ENCODE data around the gene UBAC2. TPM values are rescaled to one million over a fixed set of nuclear protein-coding genes. Genes with fewer than 3 reads are reported as not detected.

UBAC2 gene
- total and polyA plus RNA-seq, 4 donors, result 32.9 to 42.3 (median 35.3) TPM

DNA sequence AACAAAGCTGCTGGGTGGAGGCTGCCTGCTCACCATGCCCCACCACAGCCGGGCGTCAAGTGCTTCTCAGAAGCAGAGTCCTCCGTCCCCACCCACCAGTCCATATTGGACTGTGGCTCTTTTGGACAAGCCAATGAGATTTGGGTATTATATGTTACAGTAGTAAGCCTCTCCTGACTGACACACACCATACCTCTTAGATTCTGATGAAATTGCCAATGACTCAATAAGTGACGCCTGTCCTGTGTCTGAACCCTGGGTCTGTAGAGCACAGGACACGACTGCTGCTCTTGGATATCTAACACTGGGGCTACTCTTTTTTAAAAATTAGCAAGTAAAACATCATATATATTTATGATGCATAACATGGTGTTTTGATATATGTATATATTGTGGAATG lies 44.8 kb upstream of the UBAC2 start:
- H3K9ac ChIP-seq (ENCODE audit: low read depth in 1 of 2, low read length in 2 of 2), result no peak overlapping the region
- no peak overlapping the region for H3K4me3 ChIP-seq (ENCODE audit: low read depth in 1 of 3, low read length in 3 of 3)
- TF ChIP-seq FOXA1 (IDR thresholded peaks at IDR 0.05) (no peak), YY1 (IDR thresholded peaks at IDR 0.05) (no peak), TAF1 (conservative IDR thresholded peaks at IDR 0.05) (no peak), FOXA2 (IDR thresholded peaks at IDR 0.05) (no peak), RXRA (IDR thresholded peaks at IDR 0.05) (no peak), EGR1 (IDR thresholded peaks at IDR 0.05; ENCODE audit: low read depth in 2 of 2) (no peak), RAD21 (IDR thresholded peaks at IDR 0.05) (no peak), GABPA (IDR thresholded peaks at IDR 0.05 in 1 of 2, conservative IDR thresholded peaks at IDR 0.05 in 1 of 2) (no peak), HNF4A (conservative IDR thresholded peaks at IDR 0.05) (no peak), JUND (IDR thresholded peaks at IDR 0.05) (no peak), SP1 (IDR thresholded peaks at IDR 0.05) (no peak), HNF4G (IDR thresholded peaks at IDR 0.05) (no peak), NR2F2 (IDR thresholded peaks at IDR 0.05) (no peak)
- TF ChIP-seq, protein P1, sequence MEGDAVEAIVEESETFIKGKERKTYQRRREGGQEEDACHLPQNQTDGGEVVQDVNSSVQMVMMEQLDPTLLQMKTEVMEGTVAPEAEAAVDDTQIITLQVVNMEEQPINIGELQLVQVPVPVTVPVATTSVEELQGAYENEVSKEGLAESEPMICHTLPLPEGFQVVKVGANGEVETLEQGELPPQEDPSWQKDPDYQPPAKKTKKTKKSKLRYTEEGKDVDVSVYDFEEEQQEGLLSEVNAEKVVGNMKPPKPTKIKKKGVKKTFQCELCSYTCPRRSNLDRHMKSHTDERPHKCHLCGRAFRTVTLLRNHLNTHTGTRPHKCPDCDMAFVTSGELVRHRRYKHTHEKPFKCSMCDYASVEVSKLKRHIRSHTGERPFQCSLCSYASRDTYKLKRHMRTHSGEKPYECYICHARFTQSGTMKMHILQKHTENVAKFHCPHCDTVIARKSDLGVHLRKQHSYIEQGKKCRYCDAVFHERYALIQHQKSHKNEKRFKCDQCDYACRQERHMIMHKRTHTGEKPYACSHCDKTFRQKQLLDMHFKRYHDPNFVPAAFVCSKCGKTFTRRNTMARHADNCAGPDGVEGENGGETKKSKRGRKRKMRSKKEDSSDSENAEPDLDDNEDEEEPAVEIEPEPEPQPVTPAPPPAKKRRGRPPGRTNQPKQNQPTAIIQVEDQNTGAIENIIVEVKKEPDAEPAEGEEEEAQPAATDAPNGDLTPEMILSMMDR (IDR thresholded peaks at IDR 0.05; ENCODE audit: low read depth, low read length, missing input control), result no peak
- TF ChIP-seq, protein P2, sequence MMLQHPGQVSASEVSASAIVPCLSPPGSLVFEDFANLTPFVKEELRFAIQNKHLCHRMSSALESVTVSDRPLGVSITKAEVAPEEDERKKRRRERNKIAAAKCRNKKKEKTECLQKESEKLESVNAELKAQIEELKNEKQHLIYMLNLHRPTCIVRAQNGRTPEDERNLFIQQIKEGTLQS (IDR thresholded peaks at IDR 0.05), result no peak
- TF ChIP-seq, protein P3, sequence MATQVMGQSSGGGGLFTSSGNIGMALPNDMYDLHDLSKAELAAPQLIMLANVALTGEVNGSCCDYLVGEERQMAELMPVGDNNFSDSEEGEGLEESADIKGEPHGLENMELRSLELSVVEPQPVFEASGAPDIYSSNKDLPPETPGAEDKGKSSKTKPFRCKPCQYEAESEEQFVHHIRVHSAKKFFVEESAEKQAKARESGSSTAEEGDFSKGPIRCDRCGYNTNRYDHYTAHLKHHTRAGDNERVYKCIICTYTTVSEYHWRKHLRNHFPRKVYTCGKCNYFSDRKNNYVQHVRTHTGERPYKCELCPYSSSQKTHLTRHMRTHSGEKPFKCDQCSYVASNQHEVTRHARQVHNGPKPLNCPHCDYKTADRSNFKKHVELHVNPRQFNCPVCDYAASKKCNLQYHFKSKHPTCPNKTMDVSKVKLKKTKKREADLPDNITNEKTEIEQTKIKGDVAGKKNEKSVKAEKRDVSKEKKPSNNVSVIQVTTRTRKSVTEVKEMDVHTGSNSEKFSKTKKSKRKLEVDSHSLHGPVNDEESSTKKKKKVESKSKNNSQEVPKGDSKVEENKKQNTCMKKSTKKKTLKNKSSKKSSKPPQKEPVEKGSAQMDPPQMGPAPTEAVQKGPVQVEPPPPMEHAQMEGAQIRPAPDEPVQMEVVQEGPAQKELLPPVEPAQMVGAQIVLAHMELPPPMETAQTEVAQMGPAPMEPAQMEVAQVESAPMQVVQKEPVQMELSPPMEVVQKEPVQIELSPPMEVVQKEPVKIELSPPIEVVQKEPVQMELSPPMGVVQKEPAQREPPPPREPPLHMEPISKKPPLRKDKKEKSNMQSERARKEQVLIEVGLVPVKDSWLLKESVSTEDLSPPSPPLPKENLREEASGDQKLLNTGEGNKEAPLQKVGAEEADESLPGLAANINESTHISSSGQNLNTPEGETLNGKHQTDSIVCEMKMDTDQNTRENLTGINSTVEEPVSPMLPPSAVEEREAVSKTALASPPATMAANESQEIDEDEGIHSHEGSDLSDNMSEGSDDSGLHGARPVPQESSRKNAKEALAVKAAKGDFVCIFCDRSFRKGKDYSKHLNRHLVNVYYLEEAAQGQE (IDR thresholded peaks at IDR 0.05), result no peak
- TF ChIP-seq, protein P4, sequence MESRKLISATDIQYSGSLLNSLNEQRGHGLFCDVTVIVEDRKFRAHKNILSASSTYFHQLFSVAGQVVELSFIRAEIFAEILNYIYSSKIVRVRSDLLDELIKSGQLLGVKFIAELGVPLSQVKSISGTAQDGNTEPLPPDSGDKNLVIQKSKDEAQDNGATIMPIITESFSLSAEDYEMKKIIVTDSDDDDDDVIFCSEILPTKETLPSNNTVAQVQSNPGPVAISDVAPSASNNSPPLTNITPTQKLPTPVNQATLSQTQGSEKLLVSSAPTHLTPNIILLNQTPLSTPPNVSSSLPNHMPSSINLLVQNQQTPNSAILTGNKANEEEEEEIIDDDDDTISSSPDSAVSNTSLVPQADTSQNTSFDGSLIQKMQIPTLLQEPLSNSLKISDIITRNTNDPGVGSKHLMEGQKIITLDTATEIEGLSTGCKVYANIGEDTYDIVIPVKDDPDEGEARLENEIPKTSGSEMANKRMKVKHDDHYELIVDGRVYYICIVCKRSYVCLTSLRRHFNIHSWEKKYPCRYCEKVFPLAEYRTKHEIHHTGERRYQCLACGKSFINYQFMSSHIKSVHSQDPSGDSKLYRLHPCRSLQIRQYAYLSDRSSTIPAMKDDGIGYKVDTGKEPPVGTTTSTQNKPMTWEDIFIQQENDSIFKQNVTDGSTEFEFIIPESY (IDR thresholded peaks at IDR 0.05), result no peak
- TF ChIP-seq, protein P5, sequence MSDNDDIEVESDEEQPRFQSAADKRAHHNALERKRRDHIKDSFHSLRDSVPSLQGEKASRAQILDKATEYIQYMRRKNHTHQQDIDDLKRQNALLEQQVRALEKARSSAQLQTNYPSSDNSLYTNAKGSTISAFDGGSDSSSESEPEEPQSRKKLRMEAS (IDR thresholded peaks at IDR 0.05), result no peak
- no peak for DNase-seq (ENCODE audit: low spot score)
- no peaks in the 10 kb centered on the region for H3K36me3 ChIP-seq (ENCODE audit: control insufficient read depth in 4 of 4, insufficient read depth in 3 of 4, low read depth in 1 of 4, low read length in 3 of 4)
- H3K9me3 ChIP-seq (ENCODE audit: control insufficient read depth in 4 of 4, low read length in 3 of 4), result no peaks in the 10 kb centered on the region
- peaks cover 0 to 4% (median 0%) of the 10 kb centered on the region in 4 donors for H3K27me3 ChIP-seq (ENCODE audit: control insufficient read depth in 4 of 4, insufficient read depth in 4 of 4, low read length in 3 of 4)
- H3K4me1 ChIP-seq (ENCODE audit: control insufficient read depth in 4 of 4, insufficient read depth in 4 of 4, low read length in 3 of 4), result no peaks in the 10 kb centered on the region
- WGBS, result 95% methylated on average over 5 of the region's 5 CpGs
- H3K27ac ChIP-seq (ENCODE audit: low read depth in 1 of 2, low read length in 2 of 2), result no peak overlapping the region
